ENCODE measurements around the gene RMND5B. TPM values are rescaled to one million over a fixed set of nuclear protein-coding genes. Genes with fewer than 3 reads are reported as not detected.
A peak's percentile ranks its signal among the peaks of the same experiment; 100 is the strongest.

Gene RMND5B
- total and polyA plus RNA-seq, 3 experiments from 2014 or later, result 22.0 to 28.8 (median 27.9) TPM

DNA sequence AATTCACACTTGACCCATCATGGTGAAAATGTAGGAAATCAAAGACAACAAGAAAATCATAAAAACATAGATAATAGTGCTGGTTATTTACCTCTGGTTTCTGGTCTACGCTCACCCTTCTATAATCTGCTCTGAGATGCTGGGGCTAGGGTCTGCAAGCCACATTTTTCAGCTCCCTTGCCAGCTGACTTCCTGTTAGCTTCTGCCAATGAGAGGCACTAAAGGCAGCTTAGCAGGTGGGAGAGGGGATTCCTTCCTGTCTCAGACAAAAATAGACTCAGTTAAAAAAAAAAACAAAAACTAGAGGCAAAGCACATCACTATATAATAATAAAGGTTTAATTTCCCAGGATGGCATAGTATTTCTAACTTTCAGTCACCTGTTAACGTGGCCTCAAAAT, 37.7 kb upstream of the RMND5B start:
- Mint-ChIP-seq H3K4me3 (no peak overlapping the region), H3K27me3 (peaks cover 3 to 9% of the 10 kb centered on the region in 2 donors), H3K27ac (no peak overlapping the region), H3K4me1 (peaks cover 11 to 17% (median 15%) of the 10 kb centered on the region in 3 donors), H3K36me3 (no peaks in the 10 kb centered on the region), H3K9me3 (peaks cover 0 to 4% (median 2%) of the 10 kb centered on the region in 5 donors)
- no peak overlapping the region for H3K27ac ChIP-seq (ENCODE audit: low read depth, low read length)
- H3K4me1 ChIP-seq (ENCODE audit: insufficient read depth, low read length), result peaks cover 13% of the 10 kb centered on the region
- H3K4me3 ChIP-seq (ENCODE audit: low read length), result no peak overlapping the region
- ChIA-PET POLR2A (interaction anchor here (0.7 kb wide), 1 partner anchor 23 kb away, joined by 6 read pairs; no protein-coding TSS in a partner anchor), CTCF (interaction anchor here (0.9 to 1.8 kb wide), 3 partner anchors 16 to 28 kb away, joined by 5 to 7 read pairs (median 5); no protein-coding TSS in a partner anchor)
- H3K36me3 ChIP-seq (ENCODE audit: insufficient read depth, low read length), result no peaks in the 10 kb centered on the region
- H3K27me3 ChIP-seq (ENCODE audit: insufficient read depth, low read length, poor library complexity, severe bottlenecking), result no peaks in the 10 kb centered on the region
- H3K9me3 ChIP-seq (ENCODE audit: low read length), result no peaks in the 10 kb centered on the region
- no peak for DNase-seq

DNA sequence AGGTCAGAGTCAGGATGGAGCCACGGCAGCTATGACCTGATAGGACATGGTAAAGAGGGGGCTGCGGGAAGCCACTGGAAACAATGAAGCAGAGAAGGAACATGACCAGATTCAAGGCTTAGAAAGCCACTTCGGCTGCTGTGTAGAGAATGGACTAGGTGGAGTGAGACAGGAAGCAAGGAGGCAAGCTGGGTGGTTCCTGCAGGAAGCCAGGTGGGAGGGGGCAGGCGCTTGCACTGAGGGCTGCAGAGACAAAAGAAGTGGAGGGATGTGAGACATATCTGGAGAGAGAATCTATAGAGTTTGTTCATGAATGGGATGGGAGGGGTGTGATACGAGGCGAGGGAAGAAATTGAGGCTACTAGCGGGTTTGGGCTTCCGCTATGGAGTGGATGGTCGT, 36.5 kb upstream of the RMND5B start:
- Histone ChIP-seq H3K27ac (ENCODE audit: low read depth, low read length) (no peak overlapping the region), H3K36me3 (ENCODE audit: insufficient read depth, low read length) (no peaks in the 10 kb centered on the region), H3K4me1 (ENCODE audit: insufficient read depth, low read length) (peaks cover 13% of the 10 kb centered on the region), H3K4me3 (ENCODE audit: low read length) (no peak overlapping the region), H3K9me3 (ENCODE audit: low read length) (no peaks in the 10 kb centered on the region), H3K27me3 (ENCODE audit: insufficient read depth, low read length, poor library complexity, severe bottlenecking) (no peaks in the 10 kb centered on the region)
- peaks cover 11 to 17% (median 15%) of the 10 kb centered on the region in 3 donors for H3K4me1 Mint-ChIP-seq
- POLR2A ChIA-PET, result no interaction called here
- H3K27me3 Mint-ChIP-seq, result peaks cover 0 to 1% of the 10 kb centered on the region in 2 donors
- H3K4me3 Mint-ChIP-seq, result peak overlapping the region in 1 of 7 donors; percentile 29
- peak in 1 of 5 donors; percentile 17 for DNase-seq
- CTCF ChIA-PET, result interaction anchor here (1.3 to 1.8 kb wide), 2 partner anchors 13 to 19 kb away, joined by 3 to 5 read pairs; no protein-coding TSS in a partner anchor
- no peaks in the 10 kb centered on the region for H3K36me3 Mint-ChIP-seq
- H3K27ac Mint-ChIP-seq, result peak overlapping the region in 2 of 8 donors; percentile 36 to 63
- H3K9me3 Mint-ChIP-seq, result peaks cover 0 to 4% (median 2%) of the 10 kb centered on the region in 5 donors

DNA sequence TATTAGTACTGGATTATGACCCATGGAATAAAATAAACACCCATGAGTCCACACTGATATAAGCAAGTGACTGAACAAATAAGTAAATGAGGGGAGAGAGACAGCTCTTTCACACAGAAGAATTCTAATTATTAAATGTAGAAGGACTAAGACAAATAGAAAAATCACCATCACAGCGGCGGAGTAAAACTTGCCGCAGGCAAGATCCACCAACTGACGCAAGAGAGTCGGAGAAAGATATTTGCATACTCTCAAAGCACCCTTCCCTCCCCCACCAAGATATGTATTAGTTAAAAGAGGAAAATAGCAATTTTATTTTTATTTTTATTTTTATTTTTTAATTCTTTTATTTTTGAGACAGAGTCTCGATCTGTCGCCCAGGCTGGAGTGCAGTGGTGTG, 32.1 kb upstream of the RMND5B start:
- Histone ChIP-seq H3K4me1 (ENCODE audit: insufficient read depth, low read length) (peaks cover 9% of the 10 kb centered on the region), H3K4me3 (ENCODE audit: low read length) (no peak overlapping the region), H3K36me3 (ENCODE audit: insufficient read depth, low read length) (no peaks in the 10 kb centered on the region), H3K27me3 (ENCODE audit: insufficient read depth, low read length, poor library complexity, severe bottlenecking) (no peaks in the 10 kb centered on the region), H3K9me3 (ENCODE audit: low read length) (no peaks in the 10 kb centered on the region), H3K27ac (ENCODE audit: low read depth, low read length) (no peak overlapping the region)
- no peaks in the 10 kb centered on the region for H3K36me3 Mint-ChIP-seq
- H3K4me3 Mint-ChIP-seq, result no peak overlapping the region
- POLR2A ChIA-PET, result no interaction called here
- no peaks in the 10 kb centered on the region for H3K9me3 Mint-ChIP-seq
- peaks cover 8 to 10% (median 9%) of the 10 kb centered on the region in 3 donors for H3K4me1 Mint-ChIP-seq
- CTCF ChIA-PET, result interaction anchor here (1.1 to 2.1 kb wide), 2 partner anchors 22 to 47 kb away, joined by 4 read pairs; no protein-coding TSS in a partner anchor
- no peaks in the 10 kb centered on the region for H3K27me3 Mint-ChIP-seq
- DNase-seq, result no peak
- no peak overlapping the region for H3K27ac Mint-ChIP-seq

DNA sequence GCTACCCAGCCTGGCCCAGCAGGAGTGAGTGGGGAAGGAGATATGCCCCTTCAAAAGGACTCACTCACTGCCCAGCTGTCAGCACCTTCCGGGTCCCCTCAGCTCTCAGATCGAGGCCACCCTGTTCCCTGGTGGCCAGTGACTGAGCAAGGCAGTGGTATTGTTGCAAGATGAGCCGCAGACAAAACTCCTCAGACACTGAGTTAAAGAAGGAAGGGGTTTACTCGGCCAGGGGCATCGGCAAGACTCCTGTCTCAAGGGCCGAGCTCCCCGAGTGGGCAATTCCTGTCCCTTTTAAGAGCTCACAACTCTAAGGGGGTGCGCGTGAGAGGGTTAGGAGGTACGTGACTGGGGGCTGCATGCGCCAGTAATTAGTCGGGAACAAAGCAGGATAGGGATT, 27.2 kb upstream of the RMND5B start:
- H3K36me3 ChIP-seq (ENCODE audit: insufficient read depth, low read length), result no peaks in the 10 kb centered on the region
- H3K4me3 ChIP-seq (ENCODE audit: low read length), result no peak overlapping the region
- DNase-seq, result no peak
- H3K27me3 Mint-ChIP-seq, result no peaks in the 10 kb centered on the region
- H3K27me3 ChIP-seq (ENCODE audit: insufficient read depth, low read length, poor library complexity, severe bottlenecking), result no peaks in the 10 kb centered on the region
- no peak overlapping the region for H3K27ac Mint-ChIP-seq
- H3K4me1 Mint-ChIP-seq, result peaks cover 0 to 16% (median 7%) of the 10 kb centered on the region in 3 donors
- no peak overlapping the region for H3K4me3 Mint-ChIP-seq
- H3K9me3 Mint-ChIP-seq, result no peaks in the 10 kb centered on the region
- H3K36me3 Mint-ChIP-seq, result no peaks in the 10 kb centered on the region
- ChIA-PET CTCF (no interaction called here), POLR2A (no interaction called here)
- H3K27ac ChIP-seq (ENCODE audit: low read depth, low read length), result no peak overlapping the region
- no peaks in the 10 kb centered on the region for H3K4me1 ChIP-seq (ENCODE audit: insufficient read depth, low read length)
- H3K9me3 ChIP-seq (ENCODE audit: low read length), result no peaks in the 10 kb centered on the region

DNA sequence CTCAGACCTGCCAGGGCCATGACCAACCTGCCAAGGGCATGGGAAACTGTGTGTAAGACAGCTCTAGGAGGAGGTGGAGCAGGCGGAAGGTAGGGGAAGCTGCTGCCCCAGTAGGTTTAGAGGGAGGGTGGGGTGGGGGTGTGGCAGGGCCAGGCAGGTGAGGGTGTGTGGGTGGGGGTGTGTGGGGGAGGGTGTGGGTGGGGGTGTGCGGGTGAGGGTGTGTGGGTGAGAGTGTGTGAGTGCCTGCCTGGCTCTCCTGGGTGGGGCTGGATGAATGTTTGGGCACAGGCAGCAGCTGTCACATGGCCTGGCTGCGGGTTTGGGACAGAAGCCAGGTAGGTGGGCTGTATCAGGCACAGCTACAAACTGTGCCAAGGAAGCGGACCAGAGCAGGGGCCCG, 26.3 kb upstream of the RMND5B start:
- POLR2A ChIA-PET, result no interaction called here

DNA sequence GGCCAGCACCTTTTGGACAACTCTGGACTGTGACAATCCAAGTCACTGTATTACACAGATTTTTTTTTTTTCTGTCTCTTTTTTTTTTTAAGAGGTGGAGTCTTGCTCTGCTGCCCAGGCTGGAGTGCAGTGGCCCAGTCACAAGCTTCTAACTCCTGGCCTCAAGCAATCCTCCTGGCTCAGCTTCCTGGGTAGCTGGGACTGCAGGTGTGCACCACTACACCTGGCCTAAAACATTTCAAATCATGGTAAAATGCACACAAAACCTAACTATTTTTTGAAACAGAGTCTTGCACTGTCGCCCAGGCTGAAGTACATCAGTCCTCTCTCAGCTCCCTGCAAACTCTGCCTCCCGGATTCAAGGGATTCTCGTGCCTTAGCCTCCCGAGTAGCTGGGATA, 24.7 kb upstream of the RMND5B start:
- Histone ChIP-seq H3K4me3 (ENCODE audit: low read length) (no peak overlapping the region), H3K36me3 (ENCODE audit: insufficient read depth, low read length) (no peaks in the 10 kb centered on the region), H3K4me1 (ENCODE audit: insufficient read depth, low read length) (no peaks in the 10 kb centered on the region), H3K9me3 (ENCODE audit: low read length) (no peaks in the 10 kb centered on the region), H3K27me3 (ENCODE audit: insufficient read depth, low read length, poor library complexity, severe bottlenecking) (no peaks in the 10 kb centered on the region), H3K27ac (ENCODE audit: low read depth, low read length) (no peak overlapping the region)
- DNase-seq, result no peak
- Mint-ChIP-seq H3K4me1 (peaks cover 0 to 20% (median 7%) of the 10 kb centered on the region in 3 donors), H3K36me3 (no peaks in the 10 kb centered on the region), H3K27ac (no peak overlapping the region), H3K4me3 (no peak overlapping the region), H3K9me3 (no peaks in the 10 kb centered on the region), H3K27me3 (no peaks in the 10 kb centered on the region)
- ChIA-PET CTCF (interaction anchor here (1.6 kb wide), 1 partner anchor 14 kb away, joined by 6 read pairs; no protein-coding TSS in a partner anchor), POLR2A (interaction anchor here (0.7 kb wide), 2 partner anchors 47 to 553 kb away, joined by 4 to 9 read pairs; partner anchors contain the start of gene NHP2)

More for the DNA sequence above, 26.3 kb upstream of the RMND5B start:
- Histone ChIP-seq H3K27me3 (ENCODE audit: insufficient read depth, low read length, poor library complexity, severe bottlenecking) (no peaks in the 10 kb centered on the region), H3K36me3 (ENCODE audit: insufficient read depth, low read length) (no peaks in the 10 kb centered on the region), H3K9me3 (ENCODE audit: low read length) (no peaks in the 10 kb centered on the region), H3K27ac (ENCODE audit: low read depth, low read length) (no peak overlapping the region), H3K4me1 (ENCODE audit: insufficient read depth, low read length) (no peaks in the 10 kb centered on the region), H3K4me3 (ENCODE audit: low read length) (no peak overlapping the region)
- Mint-ChIP-seq H3K27ac (peak overlapping the region in 1 of 8 donors; percentile 93), H3K4me1 (peaks cover 0 to 20% (median 7%) of the 10 kb centered on the region in 3 donors), H3K9me3 (no peaks in the 10 kb centered on the region), H3K4me3 (no peak overlapping the region), H3K27me3 (no peaks in the 10 kb centered on the region), H3K36me3 (no peaks in the 10 kb centered on the region)
- peak in 1 of 5 donors; percentile 21 for DNase-seq
- CTCF ChIA-PET, result interaction anchor here (1.1 kb wide), 1 partner anchor 12 kb away, joined by 3 read pairs; no protein-coding TSS in a partner anchor

DNA sequence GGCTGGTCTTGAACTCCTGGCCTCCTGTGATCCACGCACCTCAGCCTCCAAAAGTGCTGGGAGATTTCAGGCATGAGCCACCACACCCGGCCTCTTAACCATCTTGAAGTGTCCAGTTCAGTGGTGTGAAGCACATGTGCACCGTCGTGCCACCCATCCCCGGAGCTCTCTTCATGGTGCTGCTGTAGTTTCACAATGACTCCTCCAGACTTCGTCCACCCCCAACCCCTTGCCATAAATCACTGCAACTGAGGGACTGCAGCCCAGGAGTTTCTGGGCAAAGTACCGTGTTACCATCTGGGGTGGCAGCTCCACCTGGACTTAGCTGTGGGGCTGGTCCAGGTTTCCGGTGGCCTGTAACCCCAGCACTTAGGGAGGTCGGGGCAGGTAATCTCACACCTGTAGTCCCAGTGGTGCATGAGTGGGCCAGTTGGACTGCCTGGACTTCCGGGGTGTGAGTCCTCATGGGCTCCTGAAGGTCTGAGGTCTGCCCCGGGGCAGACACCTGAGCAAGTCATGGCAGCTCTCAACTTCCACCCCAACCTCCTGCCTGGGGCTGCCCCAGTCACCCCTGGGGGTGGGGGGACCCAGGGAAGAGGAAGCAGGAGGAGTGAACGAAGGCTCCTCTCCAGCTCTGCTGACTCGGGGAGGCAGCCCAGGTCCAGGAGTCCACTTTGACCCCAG, 24.1 kb upstream of the RMND5B start:
- no peaks in the 10 kb centered on the region for H3K4me1 ChIP-seq (ENCODE audit: insufficient read depth, low read length)
- H3K27me3 Mint-ChIP-seq, result no peaks in the 10 kb centered on the region
- H3K27me3 ChIP-seq (ENCODE audit: insufficient read depth, low read length, poor library complexity, severe bottlenecking), result no peaks in the 10 kb centered on the region
- POLR2A ChIA-PET, result no interaction called here
- peaks cover 0 to 20% (median 7%) of the 10 kb centered on the region in 3 donors for H3K4me1 Mint-ChIP-seq
- no peaks in the 10 kb centered on the region for H3K9me3 ChIP-seq (ENCODE audit: low read length)
- CTCF ChIA-PET, result interaction anchor here (1.1 to 1.8 kb wide), 3 partner anchors 14 to 39 kb away, joined by 4 to 7 read pairs (median 6); no protein-coding TSS in a partner anchor
- H3K4me3 ChIP-seq (ENCODE audit: low read length), result no peak overlapping the region
- H3K27ac ChIP-seq (ENCODE audit: low read depth, low read length), result no peak overlapping the region
- no peak for DNase-seq
- no peaks in the 10 kb centered on the region for H3K36me3 Mint-ChIP-seq
- no peaks in the 10 kb centered on the region for H3K9me3 Mint-ChIP-seq
- peak overlapping the region in 2 of 8 donors; percentile 23 to 60 for H3K27ac Mint-ChIP-seq
- H3K4me3 Mint-ChIP-seq, result no peak overlapping the region
- H3K36me3 ChIP-seq (ENCODE audit: insufficient read depth, low read length), result no peaks in the 10 kb centered on the region

DNA sequence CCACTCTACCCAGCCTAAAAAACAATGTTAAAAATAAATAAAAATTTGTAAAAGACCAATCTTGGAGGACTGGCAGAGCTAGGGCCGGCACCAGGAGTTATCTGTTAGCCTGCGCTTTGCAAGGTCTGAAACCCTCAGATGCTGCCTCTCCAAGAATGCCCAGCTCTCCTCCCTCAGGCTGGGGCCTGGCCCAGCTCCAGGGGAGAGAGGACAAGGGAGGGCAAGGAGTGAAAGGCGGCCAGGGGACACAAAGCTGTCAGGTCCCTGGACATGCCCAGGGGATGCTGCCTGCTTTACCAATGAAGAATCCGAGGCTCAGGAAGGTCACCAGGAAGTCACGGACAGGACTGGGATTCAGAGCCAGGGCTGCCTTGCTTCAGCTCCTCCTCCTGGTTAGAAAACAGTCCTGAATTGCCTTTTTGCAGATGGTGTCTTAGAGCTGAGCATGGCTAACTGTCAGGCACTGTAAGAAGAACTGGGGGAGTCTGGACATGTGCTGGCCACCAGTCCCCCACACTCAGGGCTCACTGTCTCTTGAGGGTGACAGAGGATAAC, 23.0 kb upstream of the RMND5B start:
- peaks cover 3 to 24% (median 9%) of the 10 kb centered on the region in 3 donors for H3K4me1 Mint-ChIP-seq
- no peak for DNase-seq
- peak overlapping the region in 1 of 8 donors; percentile 66 for H3K27ac Mint-ChIP-seq
- no peak overlapping the region for H3K4me3 ChIP-seq (ENCODE audit: low read length)
- no peaks in the 10 kb centered on the region for H3K36me3 ChIP-seq (ENCODE audit: insufficient read depth, low read length)
- no peaks in the 10 kb centered on the region for H3K27me3 Mint-ChIP-seq
- no peak overlapping the region for H3K27ac ChIP-seq (ENCODE audit: low read depth, low read length)
- H3K36me3 Mint-ChIP-seq, result no peaks in the 10 kb centered on the region
- H3K9me3 Mint-ChIP-seq, result no peaks in the 10 kb centered on the region
- H3K27me3 ChIP-seq (ENCODE audit: insufficient read depth, low read length, poor library complexity, severe bottlenecking), result no peaks in the 10 kb centered on the region
- CTCF ChIA-PET, result interaction anchor here (0.6 to 1.8 kb wide), 3 partner anchors 13 to 38 kb away, joined by 3 to 7 read pairs (median 4); no protein-coding TSS in a partner anchor
- H3K9me3 ChIP-seq (ENCODE audit: low read length), result no peaks in the 10 kb centered on the region
- POLR2A ChIA-PET, result no interaction called here
- peak overlapping the region in 2 of 7 donors; percentile 32 to 80 for H3K4me3 Mint-ChIP-seq
- peaks cover 3% of the 10 kb centered on the region for H3K4me1 ChIP-seq (ENCODE audit: insufficient read depth, low read length)

All from CD8-positive, alpha-beta memory T cell (primary cell).